ENCODE measurements around the gene SH3TC2. TPM values are rescaled to one million over a fixed set of nuclear protein-coding genes. Genes with fewer than 3 reads are reported as not detected.

The SH3TC2 gene
- total and polyA plus RNA-seq, 10 of the 15 experiments (the other 5 are each of a cell fraction or from before 2014, with no cell fraction given), result not detected

- Histone ChIP-seq H2AFZ (ENCODE audit: control insufficient read depth, low read depth, low read length) (no peak overlapping the region), H3K4me2 (ENCODE audit: control insufficient read depth, insufficient read depth) (no peak overlapping the region), H3K27ac (ENCODE audit: control insufficient read depth, insufficient read depth) (no peak overlapping the region), H3K27me3 (replicated peaks in 1 of 2; ENCODE audit: control insufficient read depth in 2 of 2, insufficient read depth in 2 of 2, low read length in 1 of 2) (no peaks in the 10 kb centered on the region), H3K79me2 (ENCODE audit: control insufficient read depth, insufficient read depth, low read length) (no peaks in the 10 kb centered on the region), H3K4me1 (ENCODE audit: control insufficient read depth, insufficient read depth, low read length) (no peaks in the 10 kb centered on the region), H3K9ac (ENCODE audit: control insufficient read depth, insufficient read depth, low read length) (no peak overlapping the region), H3K4me3 (no peak overlapping the region), H3K36me3 (ENCODE audit: control insufficient read depth in 2 of 2, insufficient read depth in 2 of 2, low read length in 1 of 2) (no peaks in the 10 kb centered on the region), H4K20me1 (ENCODE audit: control insufficient read depth, insufficient read depth) (no peaks in the 10 kb centered on the region), H3K9me3 (replicated peaks; ENCODE audit: control insufficient read depth, insufficient read depth, low read length) (no peaks in the 10 kb centered on the region)
- intact Hi-C loops (cut with micrococcal nuclease; ENCODE audit: unreplicated experiment), result no loop called here
- ATAC-seq, result no peak
- CTCF ChIA-PET, result interaction anchor here (0.6 to 10.9 kb wide), 3 partner anchors 41 to 269 kb away, joined by 3 to 105 read pairs (median 3); no protein-coding TSS in a partner anchor
- DNase-seq (ENCODE audit: low read depth, low spot score), result no peak
- RAD21 ChIA-PET (ENCODE audit: unreplicated experiment), result no interaction called here
- 25% methylated on average over 5 of the region's 5 CpGs for WGBS (ENCODE audit: insufficient coverage, insufficient replicate concordance, low lambda C conversion rate, missing lambda C conversion rate)
- SMC1A ChIA-PET (ENCODE audit: uncharacterized antibody, unreplicated experiment), result interaction anchor here (0.6 to 8.0 kb wide), 3 partner anchors 17 to 269 kb away, joined by 3 to 55 read pairs (median 4); no protein-coding TSS in a partner anchor
- TF ChIP-seq EED (IDR thresholded peaks at IDR 0.05; ENCODE audit: low read depth) (no peak), ZNF207 (IDR thresholded peaks at IDR 0.05; ENCODE audit: borderline replicate concordance) (no peak), KDM1A (IDR thresholded peaks at IDR 0.05; ENCODE audit: borderline replicate concordance) (no peak), BCL11A (IDR thresholded peaks at IDR 0.05; ENCODE audit: low read depth, low read length) (no peak), CBX3 (IDR thresholded peaks at IDR 0.05; ENCODE audit: borderline replicate concordance, low read depth) (no peak), RFX5 (IDR thresholded peaks at IDR 0.05; ENCODE audit: low read depth, low read length) (no peak), YY1 (IDR thresholded peaks at IDR 0.05; ENCODE audit: low read depth, low read length) (no peak), ZSCAN29 (IDR thresholded peaks at IDR 0.05) (no peak)
- in situ Hi-C loops (cut with MboI), result no loop called here
- FAIRE-seq, result no peak
- POLR2A ChIA-PET, result no interaction called here
- no TSS peak for BruUV-seq (replicated peaks)
These were observed 60.8 kb downstream of the SH3TC2 start for GRCh38 chr5:149002053-149002452.

DNA sequence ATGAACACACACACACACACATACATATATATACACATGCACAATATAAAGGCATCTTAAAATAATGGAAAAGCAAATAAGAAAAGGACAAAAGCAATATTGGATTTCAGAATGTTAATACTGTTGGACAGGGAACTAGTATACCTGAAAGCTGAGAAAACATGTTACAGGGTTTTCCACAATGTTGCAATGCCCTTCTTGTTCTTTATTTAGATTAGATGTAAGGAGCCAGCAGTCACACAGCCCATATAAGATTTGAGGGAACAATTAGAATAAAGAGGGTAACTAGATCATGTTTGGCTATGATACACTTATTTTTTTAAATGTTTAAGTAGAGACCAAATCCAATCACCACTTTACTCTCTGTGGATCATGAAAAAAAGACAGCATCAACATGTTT, 61.7 kb downstream of the SH3TC2 start:
- Histone ChIP-seq H3K9ac (ENCODE audit: control insufficient read depth, insufficient read depth, low read length) (no peak overlapping the region), H3K4me2 (ENCODE audit: control insufficient read depth, insufficient read depth) (no peak overlapping the region), H2AFZ (ENCODE audit: control insufficient read depth, low read depth, low read length) (no peak overlapping the region), H4K20me1 (ENCODE audit: control insufficient read depth, insufficient read depth) (no peaks in the 10 kb centered on the region), H3K4me3 (no peak overlapping the region), H3K27ac (ENCODE audit: control insufficient read depth, insufficient read depth) (no peak overlapping the region), H3K36me3 (ENCODE audit: control insufficient read depth in 2 of 2, insufficient read depth in 2 of 2, low read length in 1 of 2) (no peaks in the 10 kb centered on the region), H3K4me1 (ENCODE audit: control insufficient read depth, insufficient read depth, low read length) (no peaks in the 10 kb centered on the region), H3K9me3 (replicated peaks; ENCODE audit: control insufficient read depth, insufficient read depth, low read length) (no peaks in the 10 kb centered on the region), H3K79me2 (ENCODE audit: control insufficient read depth, insufficient read depth, low read length) (no peaks in the 10 kb centered on the region), H3K27me3 (replicated peaks in 1 of 2; ENCODE audit: control insufficient read depth in 2 of 2, insufficient read depth in 2 of 2, low read length in 1 of 2) (no peaks in the 10 kb centered on the region)
- no TSS peak for BruUV-seq (replicated peaks)
- DNase-seq (ENCODE audit: low read depth, low spot score) (no peak), FAIRE-seq (no peak), ATAC-seq (no peak)
- ChIA-PET RAD21 (ENCODE audit: unreplicated experiment) (no interaction called here), SMC1A (ENCODE audit: uncharacterized antibody, unreplicated experiment) (interaction anchor here (1.7 to 8.0 kb wide), 2 partner anchors 31 to 268 kb away, joined by 4 to 55 read pairs; no protein-coding TSS in a partner anchor), POLR2A (no interaction called here), CTCF (interaction anchor here (0.8 to 10.9 kb wide), 2 partner anchors 114 to 268 kb away, joined by 4 to 105 read pairs; no protein-coding TSS in a partner anchor)
- in situ Hi-C loops (cut with MboI), result no loop called here
- intact Hi-C loops (cut with micrococcal nuclease; ENCODE audit: unreplicated experiment), result no loop called here
- TF ChIP-seq POLR2A (IDR thresholded peaks at IDR 0.05; ENCODE audit: low read depth, low read length) (no peak), TCF3 (IDR thresholded peaks at IDR 0.05; ENCODE audit: borderline replicate concordance, insufficient read depth, low read depth, low read length) (no peak), BMI1 (IDR thresholded peaks at IDR 0.05; ENCODE audit: borderline replicate concordance) (no peak), ZBED1 (IDR thresholded peaks at IDR 0.05; ENCODE audit: borderline replicate concordance) (no peak), NR2C2 (IDR thresholded peaks at IDR 0.05; ENCODE audit: borderline replicate concordance, control insufficient read depth, insufficient read length, low read depth) (no peak), SP1 (IDR thresholded peaks at IDR 0.05; ENCODE audit: low read depth, low read length) (no peak), SMARCA5 (IDR thresholded peaks at IDR 0.05) (no peak), NFYA (IDR thresholded peaks at IDR 0.05; ENCODE audit: borderline replicate concordance, low read depth, low read length) (no peak), HDGF (IDR thresholded peaks at IDR 0.05) (no peak), HDAC2 (IDR thresholded peaks at IDR 0.05) (no peak), MYB (IDR thresholded peaks at IDR 0.05; ENCODE audit: borderline replicate concordance, low read depth, low read length) (no peak), RCOR1 (conservative IDR thresholded peaks at IDR 0.05; ENCODE audit: low read depth, low read length) (no peak), GABPA (IDR thresholded peaks at IDR 0.05; ENCODE audit: low read depth) (no peak), RFX5 (IDR thresholded peaks at IDR 0.05; ENCODE audit: low read depth, low read length) (no peak), KLF5 (IDR thresholded peaks at IDR 0.05; ENCODE audit: partially characterized antibody) (no peak)
- TF ChIP-seq, protein P1, sequence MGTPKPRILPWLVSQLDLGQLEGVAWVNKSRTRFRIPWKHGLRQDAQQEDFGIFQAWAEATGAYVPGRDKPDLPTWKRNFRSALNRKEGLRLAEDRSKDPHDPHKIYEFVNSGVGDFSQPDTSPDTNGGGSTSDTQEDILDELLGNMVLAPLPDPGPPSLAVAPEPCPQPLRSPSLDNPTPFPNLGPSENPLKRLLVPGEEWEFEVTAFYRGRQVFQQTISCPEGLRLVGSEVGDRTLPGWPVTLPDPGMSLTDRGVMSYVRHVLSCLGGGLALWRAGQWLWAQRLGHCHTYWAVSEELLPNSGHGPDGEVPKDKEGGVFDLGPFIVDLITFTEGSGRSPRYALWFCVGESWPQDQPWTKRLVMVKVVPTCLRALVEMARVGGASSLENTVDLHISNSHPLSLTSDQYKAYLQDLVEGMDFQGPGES (IDR thresholded peaks at IDR 0.05), result no peak

All from GM12878 (cell line).